ENCODE results near the gene ANK2. TPM values are rescaled to one million over a fixed set of nuclear protein-coding genes. Genes with fewer than 3 reads are reported as not detected.
"Not testable (repeated sequence)": the region's sequence is repeated elsewhere in the genome, so short reads cannot be mapped to it uniquely, and the experiment has no call there.

ANK2 gene
- total and polyA plus RNA-seq, 5 donors: 78.6 to 377 (median 335) TPM

GRCh38 chr4:113209652-113210320 is 160.3 kb downstream of the ANK2 start:
- ATAC-seq: no peak
- intact Hi-C loops (cut with DNase I): no loop called here
- DNase-seq: no peak
- WGBS: 68% methylated on average over 3 of the region's 3 CpGs
- Histone ChIP-seq H3K9me3 (ENCODE audit: control insufficient read depth, low read length) (no peaks in the 10 kb centered on the region), H3K4me1 (ENCODE audit: control insufficient read depth, insufficient read depth, low read length) (no peaks in the 10 kb centered on the region), H3K27me3 (ENCODE audit: control insufficient read depth, insufficient read depth) (no peaks in the 10 kb centered on the region), H3K4me3 (ENCODE audit: low read length) (no peak overlapping the region), H3K27ac (ENCODE audit: low read length) (no peak overlapping the region)

DNA sequence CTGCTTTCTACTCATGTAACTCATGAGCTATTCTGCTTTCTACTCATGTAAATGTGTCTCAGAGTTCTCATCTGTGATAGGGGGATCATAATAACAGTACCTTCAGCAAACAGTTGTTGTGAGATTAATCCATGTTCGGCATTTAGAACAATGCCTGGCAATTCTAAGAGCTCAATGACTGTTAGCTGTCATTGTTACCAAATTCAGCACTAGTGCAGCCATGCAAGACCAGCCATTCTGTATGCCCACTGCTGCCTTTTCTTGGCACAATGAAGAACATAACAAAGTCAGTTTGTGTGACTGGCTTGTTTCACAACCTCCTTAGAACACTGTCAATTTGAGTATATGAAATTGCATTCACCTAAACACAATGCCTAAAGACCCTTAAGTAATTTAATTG is 163.2 kb downstream of the ANK2 start:
- ATAC-seq (no peak), DNase-seq (no peak)
- Histone ChIP-seq H3K27me3 (ENCODE audit: control insufficient read depth, insufficient read depth) (no peaks in the 10 kb centered on the region), H3K4me1 (ENCODE audit: control insufficient read depth, insufficient read depth, low read length) (no peaks in the 10 kb centered on the region), H3K27ac (ENCODE audit: low read length) (no peak overlapping the region), H3K9me3 (ENCODE audit: control insufficient read depth, low read length) (no peaks in the 10 kb centered on the region), H3K4me3 (ENCODE audit: low read length) (no peak overlapping the region)
- 65% methylated on average over 1 of the region's 1 CpG for whole genome bisulfite sequencing
- intact Hi-C loops (cut with DNase I): no loop called here

DNA sequence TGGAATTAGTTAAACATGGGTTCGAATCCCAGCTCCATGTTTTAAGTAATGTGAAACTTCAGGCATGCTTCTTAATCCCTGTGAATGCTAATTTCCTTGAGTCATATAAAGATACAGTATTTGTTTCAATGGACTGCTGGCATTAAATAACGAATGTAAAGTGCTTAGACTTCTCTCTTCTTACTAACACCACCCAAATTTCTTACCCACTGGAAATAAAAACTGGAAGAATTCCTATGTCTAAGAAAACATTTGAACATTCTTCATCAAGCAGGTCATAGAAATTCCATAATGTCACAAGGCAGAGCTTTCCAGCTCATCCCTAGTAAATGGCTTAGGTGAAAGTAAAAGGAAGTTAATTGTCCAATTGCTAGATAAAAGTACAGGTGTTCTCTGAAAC is 172.5 kb downstream of the ANK2 start:
- DNase-seq: no peak
- Histone ChIP-seq H3K27me3 (ENCODE audit: control insufficient read depth, insufficient read depth) (no peaks in the 10 kb centered on the region), H3K4me1 (ENCODE audit: control insufficient read depth, insufficient read depth, low read length) (no peaks in the 10 kb centered on the region), H3K4me3 (ENCODE audit: low read length) (no peak overlapping the region), H3K9me3 (ENCODE audit: control insufficient read depth, low read length) (no peaks in the 10 kb centered on the region), H3K27ac (ENCODE audit: low read length) (no peak overlapping the region)
- ATAC-seq: no peak
- WGBS: 66% methylated on average over 2 of the region's 2 CpGs
- intact Hi-C loops (cut with DNase I): no loop called here

DNA sequence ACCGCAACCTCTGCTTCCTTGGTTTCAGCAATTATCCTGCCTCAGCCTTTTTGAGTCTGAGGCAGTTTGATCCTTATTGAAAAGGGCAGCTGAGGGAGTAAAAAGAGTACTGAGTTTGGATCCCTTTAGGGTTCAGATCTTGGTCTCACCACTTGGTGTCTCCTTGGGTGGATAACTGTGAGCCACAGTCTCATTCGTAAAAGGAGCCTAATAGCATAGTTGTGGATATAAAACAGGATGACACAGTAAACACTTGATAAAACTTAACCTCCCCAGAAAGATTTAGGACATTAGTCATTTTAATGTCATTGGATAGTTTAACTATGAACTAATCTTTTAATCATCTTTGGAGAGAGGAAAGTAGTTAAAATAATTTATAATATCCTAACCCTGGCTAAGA is 173.0 kb downstream of the ANK2 start:
- DNase-seq (no peak), ATAC-seq (no peak)
- Histone ChIP-seq H3K4me3 (ENCODE audit: low read length) (no peak overlapping the region), H3K9me3 (ENCODE audit: control insufficient read depth, low read length) (no peaks in the 10 kb centered on the region), H3K27me3 (ENCODE audit: control insufficient read depth, insufficient read depth) (no peaks in the 10 kb centered on the region), H3K27ac (ENCODE audit: low read length) (no peak overlapping the region), H3K4me1 (ENCODE audit: control insufficient read depth, insufficient read depth, low read length) (no peaks in the 10 kb centered on the region)
- intact Hi-C loops (cut with DNase I): no loop called here
- 84% methylated on average over 2 of the region's 2 CpGs for WGBS

- H3K4me1 ChIP-seq (ENCODE audit: control insufficient read depth, insufficient read depth, low read length): no peaks in the 10 kb centered on the region
- ATAC-seq: no peak
- no peak overlapping the region for H3K27ac ChIP-seq (ENCODE audit: low read length)
- H3K9me3 ChIP-seq (ENCODE audit: control insufficient read depth, low read length): no peaks in the 10 kb centered on the region
- DNase-seq: no peak
- H3K27me3 ChIP-seq (ENCODE audit: control insufficient read depth, insufficient read depth): no peaks in the 10 kb centered on the region
- intact Hi-C loops (cut with DNase I): no loop called here
- WGBS: 83% methylated on average over 2 of the region's 2 CpGs
- no peak overlapping the region for H3K4me3 ChIP-seq (ENCODE audit: low read length)
Observed at GRCh38 chr4:113223001-113223400, 173.5 kb downstream of the ANK2 start.

GRCh38 chr4:113232194-113232593 is 182.7 kb downstream of the ANK2 start:
- no peak for DNase-seq
- no peak overlapping the region for H3K4me3 ChIP-seq (ENCODE audit: low read length)
- WGBS: 50% methylated on average over 2 of the region's 2 CpGs
- no peak for ATAC-seq
- H3K4me1 ChIP-seq (ENCODE audit: control insufficient read depth, insufficient read depth, low read length): no peaks in the 10 kb centered on the region
- H3K27ac ChIP-seq (ENCODE audit: low read length): no peak overlapping the region
- no peaks in the 10 kb centered on the region for H3K9me3 ChIP-seq (ENCODE audit: control insufficient read depth, low read length)
- no peaks in the 10 kb centered on the region for H3K27me3 ChIP-seq (ENCODE audit: control insufficient read depth, insufficient read depth)
- intact Hi-C loops (cut with DNase I): no loop called here

DNA sequence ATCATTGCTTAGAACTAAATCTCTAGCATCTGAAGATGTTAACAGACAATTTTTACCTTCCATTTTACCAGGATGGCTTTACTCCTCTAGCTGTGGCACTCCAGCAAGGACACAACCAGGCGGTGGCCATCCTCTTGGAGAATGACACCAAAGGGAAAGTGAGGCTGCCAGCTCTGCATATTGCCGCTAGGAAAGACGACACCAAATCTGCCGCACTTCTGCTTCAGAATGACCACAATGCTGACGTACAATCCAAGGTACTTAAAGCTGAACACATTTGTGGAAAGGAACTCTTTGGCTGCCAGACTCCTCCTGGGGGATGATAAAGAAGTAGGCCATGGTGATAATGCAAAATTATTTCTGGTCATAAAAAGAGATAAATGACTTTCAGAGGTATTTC is 187.5 kb downstream of the ANK2 start:
- Histone ChIP-seq H3K4me3 (ENCODE audit: low read length) (no peak overlapping the region), H3K27me3 (ENCODE audit: control insufficient read depth, insufficient read depth) (no peaks in the 10 kb centered on the region), H3K27ac (ENCODE audit: low read length) (no peak overlapping the region), H3K9me3 (ENCODE audit: control insufficient read depth, low read length) (no peaks in the 10 kb centered on the region), H3K4me1 (ENCODE audit: control insufficient read depth, insufficient read depth, low read length) (no peaks in the 10 kb centered on the region)
- DNase-seq: no peak
- intact Hi-C loops (cut with DNase I): no loop called here
- no peak for ATAC-seq
- 80% methylated on average over 5 of the region's 5 CpGs for WGBS

DNA sequence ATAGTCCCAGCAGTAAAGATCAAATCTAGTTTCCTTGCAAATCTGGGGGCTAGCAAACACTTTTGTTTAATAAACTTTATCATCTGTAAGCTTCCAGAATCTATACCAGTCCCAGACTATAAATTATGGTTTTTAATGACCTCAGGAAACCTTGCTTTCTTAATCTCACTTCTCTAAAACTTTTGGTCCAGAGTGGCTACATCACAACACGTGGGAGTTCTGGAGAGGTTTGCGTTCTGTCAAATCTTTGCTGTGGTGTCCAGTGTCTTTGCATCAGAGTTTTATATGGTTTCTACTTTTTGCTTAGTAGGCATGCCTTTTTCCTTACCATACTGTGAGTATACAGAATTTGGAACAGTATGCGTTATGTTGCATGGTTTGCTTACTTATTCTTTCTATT is 193.9 kb downstream of the ANK2 start:
- WGBS: 69% methylated on average over 3 of the region's 3 CpGs
- ATAC-seq (no peak), DNase-seq (no peak)
- H3K9me3 ChIP-seq (ENCODE audit: control insufficient read depth, low read length): no peaks in the 10 kb centered on the region
- H3K27me3 ChIP-seq (ENCODE audit: control insufficient read depth, insufficient read depth): no peaks in the 10 kb centered on the region
- intact Hi-C loops (cut with DNase I): no loop called here
- H3K4me1 ChIP-seq (ENCODE audit: control insufficient read depth, insufficient read depth, low read length): no peaks in the 10 kb centered on the region
- H3K4me3 ChIP-seq (ENCODE audit: low read length): no peak overlapping the region
- H3K27ac ChIP-seq (ENCODE audit: low read length): no peak overlapping the region

GRCh38 chr4:113244747-113245146 is 195.3 kb downstream of the ANK2 start:
- ATAC-seq; H3K9me3 ChIP-seq (ENCODE audit: control insufficient read depth, low read length); H3K27ac ChIP-seq (ENCODE audit: low read length); intact Hi-C loops (cut with DNase I); H3K27me3 ChIP-seq (ENCODE audit: control insufficient read depth, insufficient read depth); H3K4me1 ChIP-seq (ENCODE audit: control insufficient read depth, insufficient read depth, low read length); DNase-seq; H3K4me3 ChIP-seq (ENCODE audit: low read length): not testable (repeated sequence)
- 93% methylated on average over 4 of the region's 4 CpGs for WGBS

- no peak overlapping the region for H3K27ac ChIP-seq (ENCODE audit: low read length)
- no peaks in the 10 kb centered on the region for H3K27me3 ChIP-seq (ENCODE audit: control insufficient read depth, insufficient read depth)
- H3K9me3 ChIP-seq (ENCODE audit: control insufficient read depth, low read length): no peaks in the 10 kb centered on the region
- H3K4me3 ChIP-seq (ENCODE audit: low read length): no peak overlapping the region
- WGBS: 82% methylated on average over 5 of the region's 5 CpGs
- DNase-seq (no peak), ATAC-seq (no peak)
- no peaks in the 10 kb centered on the region for H3K4me1 ChIP-seq (ENCODE audit: control insufficient read depth, insufficient read depth, low read length)
- intact Hi-C loops (cut with DNase I): no loop called here
Observed at GRCh38 chr4:113248320-113248719, 198.9 kb downstream of the ANK2 start.

DNA sequence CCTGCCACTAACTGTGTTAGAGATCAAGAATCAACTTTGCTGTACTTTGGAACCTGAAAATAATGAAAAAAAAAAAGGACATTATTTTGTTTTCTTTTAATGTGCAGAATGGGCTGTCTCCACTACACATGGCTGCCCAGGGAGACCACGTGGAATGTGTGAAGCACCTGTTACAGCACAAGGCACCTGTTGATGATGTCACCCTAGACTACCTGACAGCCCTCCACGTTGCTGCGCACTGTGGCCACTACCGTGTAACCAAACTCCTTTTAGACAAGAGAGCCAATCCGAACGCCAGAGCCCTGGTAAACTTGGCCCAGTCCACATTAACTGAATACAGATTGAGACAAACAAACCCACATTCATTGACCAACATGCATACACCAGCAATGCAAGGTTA is 206.2 kb downstream of the ANK2 start:
- H3K4me3 ChIP-seq (ENCODE audit: low read length): no peak overlapping the region
- DNase-seq (no peak), ATAC-seq (no peak)
- no peak overlapping the region for H3K27ac ChIP-seq (ENCODE audit: low read length)
- intact Hi-C loops (cut with DNase I): no loop called here
- no peaks in the 10 kb centered on the region for H3K9me3 ChIP-seq (ENCODE audit: control insufficient read depth, low read length)
- no peaks in the 10 kb centered on the region for H3K27me3 ChIP-seq (ENCODE audit: control insufficient read depth, insufficient read depth)
- no peaks in the 10 kb centered on the region for H3K4me1 ChIP-seq (ENCODE audit: control insufficient read depth, insufficient read depth, low read length)
- WGBS: 88% methylated on average over 6 of the region's 6 CpGs

GRCh38 chr4:113256946-113257345 is 207.5 kb downstream of the ANK2 start:
- H3K4me1 ChIP-seq (ENCODE audit: control insufficient read depth, insufficient read depth, low read length): no peaks in the 10 kb centered on the region
- no peak overlapping the region for H3K27ac ChIP-seq (ENCODE audit: low read length)
- WGBS: 71% methylated on average over 5 of the region's 5 CpGs
- ATAC-seq (no peak), DNase-seq (no peak)
- H3K27me3 ChIP-seq (ENCODE audit: control insufficient read depth, insufficient read depth): no peaks in the 10 kb centered on the region
- H3K4me3 ChIP-seq (ENCODE audit: low read length): no peak overlapping the region
- intact Hi-C loops (cut with DNase I): no loop called here
- H3K9me3 ChIP-seq (ENCODE audit: control insufficient read depth, low read length): no peaks in the 10 kb centered on the region

Data from right cardiac atrium (tissue), 5 donors.